MM.1S (cell line): Measurements from ENCODE around the gene VPS26A.

Experiments
- DNase-seq: peaks from one replicate; pipeline ENCODE4 v3.0.0-alpha.2; 2015
- H2AFZ ChIP-seq: fragments of 300-600 bp; sonication (generic); 2 replicates; pipeline ENCODE4 v1.6.0; 2016; ENCODE audit warnings: antibody characterized with exemption, low read length
- H3F3A ChIP-seq: fragments of 300-600 bp; sonication (generic); 2 replicates; pipeline ENCODE4 v1.6.1; 2016; ENCODE audit warnings: mild to moderate bottlenecking, antibody characterized with exemption, low read length, moderate library complexity, mixed read lengths; ENCODE audit not compliant: insufficient read depth
- H3K27ac ChIP-seq: fragments of 300-600 bp; sonication (generic); 2 replicates; pipeline ENCODE4 v1.5.1; 2016; ENCODE audit warnings: mild to moderate bottlenecking, low read length
- H3K27me3 ChIP-seq: fragments of 300-600 bp; sonication (generic); replicated peaks from 2 replicates; pipeline ENCODE4 v1.6.0; 2016; ENCODE audit warnings: low read length; ENCODE audit not compliant: insufficient read depth
- H3K36me3 ChIP-seq: fragments of 300-600 bp; sonication (generic); replicated peaks from 2 replicates; pipeline ENCODE4 v1.6.1; 2016; ENCODE audit warnings: mild to moderate bottlenecking, low read length, mixed read lengths; ENCODE audit not compliant: insufficient read depth
- H3K4me1 ChIP-seq: fragments of 300-600 bp; sonication (generic); 2 replicates; pipeline ENCODE4 v1.6.1; 2016; ENCODE audit warnings: low read length, mixed read lengths
- H3K4me2 ChIP-seq: fragments of 300-600 bp; sonication (generic); 2 replicates; pipeline ENCODE4 v1.6.0; 2016; ENCODE audit warnings: low read depth, low read length
- H3K4me3 ChIP-seq: fragments of 300-600 bp; sonication (generic); 2 replicates; pipeline ENCODE4 v1.5.1; 2016; ENCODE audit warnings: low read length, mixed read lengths
- H3K79me2 ChIP-seq: fragments of 300-600 bp; sonication (generic); 2 replicates; pipeline ENCODE4 v1.6.1; 2016; ENCODE audit warnings: mixed run types, low read length, mixed read lengths
- H3K9ac ChIP-seq: fragments of 300-600 bp; sonication (generic); 2 replicates; pipeline ENCODE4 v1.6.1; 2016; ENCODE audit warnings: low read length, mixed read lengths
- H3K9me2 ChIP-seq: fragments of 300-600 bp; sonication (generic); replicated peaks from 2 replicates; pipeline ENCODE4 v1.6.1; 2016; ENCODE audit warnings: mild to moderate bottlenecking, low read length, mixed read lengths; ENCODE audit not compliant: insufficient read depth
- H3K9me3 ChIP-seq: fragments of 300-600 bp; sonication (generic); replicated peaks from 2 replicates; pipeline ENCODE4 v1.6.1; 2016; ENCODE audit warnings: mild to moderate bottlenecking, low read length, mixed read lengths; ENCODE audit not compliant: insufficient read depth
- H4K20me1 ChIP-seq: fragments of 300-600 bp; sonication (generic); 2 replicates; pipeline ENCODE4 v1.6.1; 2016; ENCODE audit warnings: mild to moderate bottlenecking, low read length, moderate library complexity, mixed read lengths; ENCODE audit not compliant: insufficient read depth
- CTCF ChIP-seq: fragments of 300-600 bp; sonication (generic); IDR thresholded peaks from 2 replicates; pipeline ENCODE4 v1.5.1; 2016; ENCODE audit warnings: antibody characterized with exemption, low read length, mixed read lengths
- EZH2 ChIP-seq: fragments of 300-600 bp; sonication (generic); optimal IDR thresholded peaks from 2 replicates; pipeline ENCODE3; 2017; ENCODE audit warnings: low read depth, mild to moderate bottlenecking, antibody characterized with exemption, low read length, mixed read lengths
- EZH2phosphoT487 ChIP-seq: fragments of 300-600 bp; sonication (generic); IDR thresholded peaks from 2 replicates; pipeline ENCODE4 v1.6.1; 2018; ENCODE audit warnings: antibody characterized with exemption, low read length

The VPS26A gene

GRCh38 chr10:69176823-69177222 lies 52.8 kb downstream of the VPS26A start:
- no peaks in the 10 kb centered on the region for H3K27me3 ChIP-seq
- H3K4me2 ChIP-seq: no peak overlapping the region
- H3K36me3 ChIP-seq: no peaks in the 10 kb centered on the region
- H3K79me2 ChIP-seq: peaks cover 18% of the 10 kb centered on the region
- H3K9me3 ChIP-seq: no peaks in the 10 kb centered on the region
- H3K9me2 ChIP-seq: no peaks in the 10 kb centered on the region
- H2AFZ ChIP-seq: no peak overlapping the region
- no peaks in the 10 kb centered on the region for H4K20me1 ChIP-seq
- peaks cover 9% of the 10 kb centered on the region; the same call in 1 of the 2 replicates for H3K4me1 ChIP-seq
- no peak overlapping the region for H3K4me3 ChIP-seq
- no peak for TF ChIP-seq EZH2
- no peak for TF ChIP-seq CTCF
- no peak for TF ChIP-seq EZH2phosphoT487
- DNase-seq: no peak
- no peak overlapping the region for H3K9ac ChIP-seq
- H3K27ac ChIP-seq: no peak overlapping the region
- peaks cover 4% of the 10 kb centered on the region; the same call in 1 of the 2 replicates for H3F3A ChIP-seq

- Histone ChIP-seq H3K4me1 (peaks cover 9% of the 10 kb centered on the region; the same call in 1 of the 2 replicates), H4K20me1 (no peaks in the 10 kb centered on the region), H3K4me2 (peak overlapping the region; percentile 83), H3K79me2 (peaks cover 42% of the 10 kb centered on the region), H3F3A (peaks cover 4% of the 10 kb centered on the region; the same call in 1 of the 2 replicates), H3K9me3 (no peaks in the 10 kb centered on the region), H3K27me3 (no peaks in the 10 kb centered on the region), H3K9ac (peak overlapping the region; percentile 97), H3K36me3 (no peaks in the 10 kb centered on the region), H3K27ac (peak overlapping the region; percentile 75), H2AFZ (peak overlapping the region; percentile 71), H3K4me3 (peak overlapping the region; percentile 98), H3K9me2 (no peaks in the 10 kb centered on the region)
- DNase-seq: no peak
- TF ChIP-seq EZH2: no peak
- no peak for TF ChIP-seq CTCF
- TF ChIP-seq EZH2phosphoT487: no peak
Observed at GRCh38 chr10:69179089-69179742, 55.2 kb downstream of the VPS26A start.

GRCh38 chr10:69179743-69180524 lies 56.0 kb downstream of the VPS26A start, which contains the start of gene SUPV3L1:
TSS of gene SUPV3L1 (plus strand) at chr10:69180234. CDS start at chr10:69180292, 58 bp downstream.
- Histone ChIP-seq H3K9ac (peak within 1 kb of the TSS; percentile 97), H3K4me3 (peak within 1 kb of the TSS; percentile 98), H3K27me3 (no peaks in the 10 kb centered on the region), H3K79me2 (peaks cover 49% of the 10 kb centered on the region), H3K9me3 (no peaks in the 10 kb centered on the region), H3K4me2 (peak within 1 kb of the TSS; percentile 83), H2AFZ (peak within 1 kb of the TSS; percentile 71), H3K4me1 (peaks cover 9% of the 10 kb centered on the region; the same call in 1 of the 2 replicates), H4K20me1 (no peaks in the 10 kb centered on the region), H3K36me3 (no peaks in the 10 kb centered on the region), H3K27ac (peak within 1 kb of the TSS; percentile 75), H3K9me2 (no peaks in the 10 kb centered on the region), H3F3A (peaks cover 4% of the 10 kb centered on the region; the same call in 1 of the 2 replicates)
- no peak for TF ChIP-seq EZH2phosphoT487
- TF ChIP-seq EZH2: no peak
- no peak for TF ChIP-seq CTCF
- DNase-seq: peak; percentile 98
